B cell (primary cell): ENCODE measurements around the gene IZUMO1. TPM values are rescaled to one million over a fixed set of nuclear protein-coding genes. Genes with fewer than 3 reads are reported as not detected.

Experiments
- ATAC-seq: fragments of 200-7000 bp; cut with Tn5 transposase; one replicate; pipeline ENCODE4 v1.10.0; 2021; ENCODE audit warnings: low read depth, mild to moderate bottlenecking, moderate number of reproducible peaks, moderate library complexity
- CTCF ChIA-PET: fragments of 350-600 bp; sonication (Branson Sonifier 250); formaldehyde crosslinking; loops from one replicate; lab custom pipeline; 2021; ENCODE audit warnings: antibody characterized with exemption, inconsistent platforms; lab: Charles Lee
- POLR2A ChIA-PET: fragments of 350-600 bp; sonication (Branson Sonifier 250); formaldehyde crosslinking; loops from one replicate; lab custom pipeline; 2021; ENCODE audit warnings: antibody characterized with exemption; lab: Charles Lee
- DNase-seq: peaks from one replicate; pipeline ENCODE4 v3.0.0; 2013
- H2AFZ ChIP-seq: 2 replicates; pipeline ENCODE4 v1.6.1; 2012; ENCODE audit warnings: mild to moderate bottlenecking, low read depth, low read length; ENCODE audit not compliant: insufficient read depth, poor library complexity, severe bottlenecking
- H3K27ac ChIP-seq, 2 donors: 1 replicate in 1 of 2; 2 replicates in 1 of 2; pipeline ENCODE4 v1.5.1; 2012 to 2013; ENCODE audit warnings: low read length in 2 of 2, mild to moderate bottlenecking in 2 of 2, moderate library complexity in 1 of 2
- H3K27me3 ChIP-seq, 4 experiments: fragments of 200-600 bp in 1 of 4; sonication (generic) in 1 of 4; replicated peaks in 1 of 4; 1 replicate in 2 of 4; 2 replicates in 2 of 4; pipeline versions ENCODE4 v1.6.1 to v1.7.0; 2013 to 2016; ENCODE audit warnings: low read length in 3 of 4, mild to moderate bottlenecking in 2 of 4, mixed read lengths in 1 of 4, moderate library complexity in 1 of 4; ENCODE audit not compliant: insufficient read depth in 4 of 4, control insufficient read depth in 3 of 4; ENCODE audit errors: control extremely low read depth in 1 of 4
- H3K36me3 ChIP-seq, 2 experiments: replicated peaks in 1 of 2; 1 replicate in 1 of 2; 2 replicates in 1 of 2; pipeline versions ENCODE4 v1.6.1 to v1.7.1; 2013; ENCODE audit warnings: low read length in 1 of 2; ENCODE audit not compliant: insufficient read depth in 2 of 2, control insufficient read depth in 1 of 2; ENCODE audit errors: control extremely low read depth in 1 of 2, extremely low read depth in 1 of 2
- H3K4me1 ChIP-seq, 2 donors: fragments of 200-600 bp in 1 of 2; sonication (generic) in 1 of 2; 1 replicate in 1 of 2; 2 replicates in 1 of 2; pipeline versions ENCODE4 v1.5.1 to v1.6.1; 2013 to 2017; ENCODE audit warnings: low read length in 2 of 2; ENCODE audit not compliant: control insufficient read depth in 2 of 2, insufficient read depth in 2 of 2
- H3K4me2 ChIP-seq: replicated peaks from 2 replicates; pipeline ENCODE3; 2012; ENCODE audit warnings: mild to moderate bottlenecking, low read depth, low read length; ENCODE audit not compliant: poor library complexity, severe bottlenecking
- H3K4me3 ChIP-seq, 5 experiments: fragments of 200-600 bp in 1 of 5; sonication (generic) in 1 of 5; 1 replicate in 3 of 5; 2 replicates in 2 of 5; pipeline versions ENCODE4 v1.5.1 to v1.7.0; 2011 to 2016; ENCODE audit warnings: low read length in 4 of 5, mild to moderate bottlenecking in 4 of 5, low read depth in 2 of 5, control low read depth in 1 of 5, moderate library complexity in 1 of 5; ENCODE audit not compliant: insufficient read depth in 1 of 5; ENCODE audit errors: control extremely low read depth in 1 of 5, extremely low read depth in 1 of 5
- H3K79me2 ChIP-seq: fragments of 200-600 bp; sonication (generic); one replicate; pipeline ENCODE4 v1.6.0; 2016; ENCODE audit warnings: low read length; ENCODE audit not compliant: control insufficient read depth, insufficient read depth
- H3K9ac ChIP-seq: fragments of 200-600 bp; sonication (generic); 2 replicates; pipeline ENCODE4 v1.6.1; 2017; ENCODE audit warnings: mild to moderate bottlenecking, low read length, moderate library complexity
- H3K9me3 ChIP-seq, 3 donors: one replicate each; pipeline versions ENCODE4 v1.6.1 to v1.7.1; 2013; ENCODE audit warnings: low read length in 2 of 3; ENCODE audit not compliant: control insufficient read depth in 2 of 3, insufficient read depth in 1 of 3; ENCODE audit errors: control extremely low read depth in 1 of 3
- H4K20me1 ChIP-seq: 2 replicates; pipeline ENCODE4 v1.6.0; 2012; ENCODE audit warnings: mild to moderate bottlenecking, low read length; ENCODE audit not compliant: insufficient read depth, control insufficient read depth, poor library complexity, severe bottlenecking
- H3K27ac Mint-ChIP-seq: one replicate; pipeline ENCODE4 v1.8.0; 2021; ENCODE audit warnings: mixed read lengths
- H3K27me3 Mint-ChIP-seq: one replicate; pipeline ENCODE4 v1.8.0; 2021; ENCODE audit warnings: mixed read lengths
- H3K4me1 Mint-ChIP-seq: one replicate; pipeline ENCODE4 v1.8.0; 2021; ENCODE audit warnings: mixed read lengths
- H3K4me3 Mint-ChIP-seq: one replicate; pipeline ENCODE4 v1.8.0; 2021; ENCODE audit warnings: mixed read lengths
- H3K9me3 Mint-ChIP-seq: one replicate; pipeline ENCODE4 v1.8.0; 2022; ENCODE audit warnings: mixed read lengths; ENCODE audit not compliant: insufficient read depth
- EZH2 ChIP-seq: IDR thresholded peaks from 2 replicates; pipeline ENCODE4 v1.6.1; 2012; ENCODE audit warnings: borderline replicate concordance, low read depth, mild to moderate bottlenecking, moderate library complexity, low read length; ENCODE audit not compliant: insufficient read depth, poor library complexity, severe bottlenecking
- WGBS: methylation state at CpG from one replicate; pipeline ENCODE4 v1.1.5; 2013; ENCODE audit warnings: missing lambda C conversion rate; ENCODE audit not compliant: insufficient coverage; 5-methylcytosine and 5-hydroxymethylcytosine counted together
- intact Hi-C: fragments of 100-400 bp; cut with micrococcal nuclease; formaldehyde crosslinking; loops from one replicate; pipeline ENCODE4 v1.10.0; 2022
- polyA plus RNA-seq: library from polyadenylated mRNA; depleted of rRNA; stranded (reverse); fragments of >200 nt; gene quantifications from 2 replicates; pipeline ENCODE4 v1.2.3, GENCODE V29; 2012
- total RNA-seq, 2 donors: library from RNA; stranded (reverse); fragments of 120-200 nt in 1 of 2; gene quantifications; 1 replicate in 1 of 2; 2 replicates in 1 of 2; pipeline versions ENCODE4 v1.2.3 to v1.2.4, GENCODE V29; 2013 to 2022
- TF ChIP-seq, protein P1 (sequence below): fragments of 200-600 bp; IDR thresholded peaks from one replicate; pipeline ENCODE4 v1.8.0; 2022; ENCODE audit warnings: antibody characterized with exemption, mild to moderate bottlenecking

Gene IZUMO1
- total and polyA plus RNA-seq, 2 donors (not counting 1 experiment from before 2014, with no cell fraction given): not detected

GRCh38 chr19:48713864-48714755 lies 32.6 kb downstream of the IZUMO1 start:
- peaks cover 14 to 22% of the 10 kb centered on the region in 2 donors for H3K4me1 ChIP-seq
- Mint-ChIP-seq H3K4me1 (peaks cover 21% of the 10 kb centered on the region), H3K27ac (peak overlapping the region; percentile 82), H3K27me3 (no peaks in the 10 kb centered on the region), H3K9me3 (no peaks in the 10 kb centered on the region), H3K4me3 (peak overlapping the region; percentile 89)
- ATAC-seq (peak; percentile 90), DNase-seq (peak; percentile 99)
- no peaks in the 10 kb centered on the region for H3K36me3 ChIP-seq
- intact Hi-C loops: loop anchor here (1.0 kb wide), 7 partner anchors 24 to 186 kb away; partner anchors contain the start of genes CA11, NUCB1, RPL18 and SPHK2
- TF ChIP-seq, protein P1, sequence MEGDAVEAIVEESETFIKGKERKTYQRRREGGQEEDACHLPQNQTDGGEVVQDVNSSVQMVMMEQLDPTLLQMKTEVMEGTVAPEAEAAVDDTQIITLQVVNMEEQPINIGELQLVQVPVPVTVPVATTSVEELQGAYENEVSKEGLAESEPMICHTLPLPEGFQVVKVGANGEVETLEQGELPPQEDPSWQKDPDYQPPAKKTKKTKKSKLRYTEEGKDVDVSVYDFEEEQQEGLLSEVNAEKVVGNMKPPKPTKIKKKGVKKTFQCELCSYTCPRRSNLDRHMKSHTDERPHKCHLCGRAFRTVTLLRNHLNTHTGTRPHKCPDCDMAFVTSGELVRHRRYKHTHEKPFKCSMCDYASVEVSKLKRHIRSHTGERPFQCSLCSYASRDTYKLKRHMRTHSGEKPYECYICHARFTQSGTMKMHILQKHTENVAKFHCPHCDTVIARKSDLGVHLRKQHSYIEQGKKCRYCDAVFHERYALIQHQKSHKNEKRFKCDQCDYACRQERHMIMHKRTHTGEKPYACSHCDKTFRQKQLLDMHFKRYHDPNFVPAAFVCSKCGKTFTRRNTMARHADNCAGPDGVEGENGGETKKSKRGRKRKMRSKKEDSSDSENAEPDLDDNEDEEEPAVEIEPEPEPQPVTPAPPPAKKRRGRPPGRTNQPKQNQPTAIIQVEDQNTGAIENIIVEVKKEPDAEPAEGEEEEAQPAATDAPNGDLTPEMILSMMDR: no peak
- no peak for TF ChIP-seq EZH2
- ChIA-PET CTCF (interaction anchor here (1.5 to 1.6 kb wide), 2 partner anchors 19 to 25 kb away, joined by 3 to 5 read pairs; no protein-coding TSS in a partner anchor), POLR2A (interaction anchor here (0.6 kb wide), 1 partner anchor 66 kb away, joined by 5 read pairs; no protein-coding TSS in a partner anchor)
- WGBS: under 1% methylated on average over 67 of the region's 67 CpGs
- H2AFZ ChIP-seq: peak overlapping the region; percentile 96
- H3K27ac ChIP-seq: peak overlapping the region; percentile 67 to 76
- no peaks in the 10 kb centered on the region for H3K9me3 ChIP-seq
- H4K20me1 ChIP-seq: no peaks in the 10 kb centered on the region
- H3K79me2 ChIP-seq: peaks cover 5% of the 10 kb centered on the region
- peak overlapping the region; percentile 86 for H3K9ac ChIP-seq
- peak overlapping the region; percentile 39 to 86 (median 74) for H3K4me3 ChIP-seq
- H3K4me2 ChIP-seq: peak overlapping the region; percentile 97
- no peaks in the 10 kb centered on the region for H3K27me3 ChIP-seq
